IMR-90 (cell line): Measurements from ENCODE around the gene ZFAND4. TPM values are rescaled to one million over a fixed set of nuclear protein-coding genes. Genes with fewer than 3 reads are reported as not detected.

Experiments
- ATAC-seq: fragments of 200-7000 bp; cut with Tn5 transposase; 2 replicates; pipeline ENCODE4 v1.9.1; 2020; ENCODE audit warnings: low read depth, mild to moderate bottlenecking, moderate library complexity
- BruUV-seq: library from RNA; stranded (reverse); fragments of 400-500 nt; replicated peaks from 2 replicates; lab custom pipeline; 2021; lab: Mats Ljungman, UMichigan
- CTCF ChIA-PET: fragments of 300-600 bp; formaldehyde crosslinking; extraction: SDS; loops from one replicate; lab custom pipeline; 2021; ENCODE audit warnings: antibody characterized with exemption; lab: Yijun Ruan, JAX
- POLR2A ChIA-PET: fragments of 300-600 bp; sonication (Branson Sonifier 250); formaldehyde crosslinking; loops from one replicate; lab custom pipeline; 2022; ENCODE audit warnings: antibody characterized with exemption; ENCODE audit not compliant: unreplicated experiment; lab: Charles Lee
- DNase-seq: peaks from one replicate; pipeline ENCODE4 v3.0.0; 2013
- H2AFZ ChIP-seq: replicated peaks from 2 replicates; pipeline ENCODE3; 2013; ENCODE audit warnings: low read length, mild to moderate bottlenecking; ENCODE audit not compliant: poor library complexity
- H2AK5ac ChIP-seq: 2 replicates; pipeline ENCODE4 v1.6.1; 2013; ENCODE audit warnings: low read depth, low read length, inconsistent platforms
- H2AK9ac ChIP-seq: replicated peaks from 2 replicates; pipeline ENCODE3; 2013; ENCODE audit warnings: mild to moderate bottlenecking, low read depth, low read length, moderate library complexity; ENCODE audit not compliant: poor library complexity
- H2BK120ac ChIP-seq: 2 replicates; pipeline ENCODE4 v1.6.1; 2013; ENCODE audit warnings: low read depth, low read length, inconsistent platforms
- H2BK15ac ChIP-seq: 3 replicates; pipeline ENCODE4 v1.6.1; 2013; ENCODE audit warnings: low read depth, low read length, inconsistent platforms
- H2BK20ac ChIP-seq: 2 replicates; pipeline ENCODE4 v1.6.1; 2013; ENCODE audit warnings: low read depth, mild to moderate bottlenecking, inconsistent platforms, low read length, moderate library complexity
- H2BK5ac ChIP-seq: 2 replicates; pipeline ENCODE4 v1.6.1; 2013; ENCODE audit warnings: mild to moderate bottlenecking, low read depth, low read length, inconsistent platforms; ENCODE audit not compliant: poor library complexity, severe bottlenecking
- H3K14ac ChIP-seq: replicated peaks from 2 replicates; pipeline ENCODE4 v1.6.1; 2013; ENCODE audit warnings: low read depth, low read length, inconsistent platforms
- H3K18ac ChIP-seq: 2 replicates; pipeline ENCODE4 v1.6.1; 2013; ENCODE audit warnings: low read depth, low read length, control low read depth
- H3K23ac ChIP-seq: 2 replicates; pipeline ENCODE4 v1.6.1; 2013; ENCODE audit warnings: low read depth, low read length, inconsistent platforms
- H3K27ac ChIP-seq: 2 replicates; pipeline ENCODE4 v1.5.1; 2013; ENCODE audit warnings: mild to moderate bottlenecking, control low read depth, low read length; ENCODE audit not compliant: insufficient read depth
- H3K27me3 ChIP-seq: 2 replicates; pipeline ENCODE4 v1.6.1; 2013; ENCODE audit warnings: low read length; ENCODE audit not compliant: control insufficient read depth, insufficient read depth
- H3K36me3 ChIP-seq: 2 replicates; pipeline ENCODE4 v1.6.1; 2013; ENCODE audit warnings: low read length, mixed read lengths; ENCODE audit not compliant: control insufficient read depth, insufficient read depth
- H3K4ac ChIP-seq: 2 replicates; pipeline ENCODE4 v1.6.1; 2013; ENCODE audit warnings: low read depth, low read length, inconsistent platforms
- H3K4me1 ChIP-seq: 2 replicates; pipeline ENCODE4 v1.6.1; 2013; ENCODE audit warnings: low read length, mixed read lengths; ENCODE audit not compliant: control insufficient read depth, insufficient read depth
- H3K4me2 ChIP-seq: 2 replicates; pipeline ENCODE4 v1.6.1; 2013; ENCODE audit warnings: low read depth, mild to moderate bottlenecking, control low read depth, low read length, moderate library complexity
- H3K4me3 ChIP-seq: 2 replicates; pipeline ENCODE4 v1.5.1; 2013; ENCODE audit warnings: low read depth, mild to moderate bottlenecking, control low read depth, low read length, moderate library complexity; ENCODE audit not compliant: insufficient read depth
- H3K56ac ChIP-seq: 2 replicates; pipeline ENCODE4 v1.6.1; 2013; ENCODE audit warnings: low read length, inconsistent platforms; ENCODE audit not compliant: insufficient read depth; ENCODE audit errors: extremely low read depth
- H3K79me1 ChIP-seq, 2 experiments: 2 replicates each; pipeline ENCODE4 v1.6.1; 2013; ENCODE audit warnings: low read length in 2 of 2, inconsistent platforms in 1 of 2, low read depth in 1 of 2
- H3K9ac ChIP-seq: 2 replicates; pipeline ENCODE4 v1.6.1; 2013; ENCODE audit warnings: low read depth, low read length, control low read depth
- H3K9me1 ChIP-seq: 2 replicates; pipeline ENCODE4 v1.6.1; 2013; ENCODE audit warnings: low read length, inconsistent platforms; ENCODE audit not compliant: insufficient read depth
- H3K9me3 ChIP-seq: 2 replicates; pipeline ENCODE4 v1.6.1; 2013; ENCODE audit warnings: low read length; ENCODE audit not compliant: control insufficient read depth, insufficient read depth
- H4K20me1 ChIP-seq: 2 replicates; pipeline ENCODE4 v1.6.1; 2013; ENCODE audit warnings: low read length, inconsistent platforms; ENCODE audit not compliant: insufficient read depth
- H4K5ac ChIP-seq: 2 replicates; pipeline ENCODE4 v1.6.1; 2013; ENCODE audit warnings: mild to moderate bottlenecking, low read depth, low read length, control low read depth
- H4K8ac ChIP-seq, 2 experiments: 2 replicates each; pipeline ENCODE4 v1.6.1; 2013; ENCODE audit warnings: low read depth in 2 of 2, low read length in 2 of 2, control low read depth in 1 of 2, inconsistent platforms in 1 of 2
- H4K91ac ChIP-seq: 2 replicates; pipeline ENCODE4 v1.6.1; 2013; ENCODE audit warnings: low read depth, low read length, inconsistent platforms; ENCODE audit not compliant: insufficient read depth
- MAFK ChIP-seq: IDR thresholded peaks from 2 replicates; pipeline ENCODE4 v1.6.1; 2012; ENCODE audit warnings: low read depth, low read length, improper control_type of control experiment
- POLR2A ChIP-seq: IDR thresholded peaks from 2 replicates; pipeline ENCODE4 v1.6.1; 2012; ENCODE audit warnings: mild to moderate bottlenecking, low read depth, low read length
- WGBS, 2 experiments: methylation state at CpG; one replicate each; pipeline versions ENCODE4 v1.1.5 to v1.1.7; 2013; ENCODE audit warnings: missing lambda C conversion rate in 2 of 2; ENCODE audit not compliant: insufficient read length in 1 of 2; ENCODE audit errors: extremely low coverage in 2 of 2; 5-methylcytosine and 5-hydroxymethylcytosine counted together
- dilution Hi-C: fragments of 300-500 bp; cut with HindIII; formaldehyde crosslinking; loops from one replicate; pipeline ENCODE4 v1.14.3; 2018; ENCODE audit warnings: low sequenced_read_pairs; ENCODE audit not compliant: unreplicated experiment
- in situ Hi-C: fragments of 300-500 bp; cut with MboI; formaldehyde crosslinking; loops from 3 replicates; pipeline ENCODE4 v1.14.3; 2019; ENCODE audit warnings: low sequenced_read_pairs, inconsistent platforms, mixed read lengths
- intact Hi-C: fragments of 100-400 bp; cut with micrococcal nuclease; formaldehyde crosslinking; loops from 2 replicates; pipeline ENCODE4 v1.10.0; 2022
- polyA plus RNA-seq, 3 experiments: library from polyadenylated mRNA; depleted of rRNA; stranded (reverse); fragments of >200 nt; gene quantifications; 2 replicates each; pipeline ENCODE4 v1.2.3, GENCODE V29; 2012; ENCODE audit warnings: low replicate concordance in 1 of 3
- total RNA-seq: library from RNA; depleted of rRNA; stranded (reverse); fragments of >200 nt; gene quantifications from 2 replicates; pipeline ENCODE4 v1.2.3, GENCODE V29; 2012

The ZFAND4 gene
- total and polyA plus RNA-seq, 2 of the 4 experiments (the other 2 are of a cell fraction): 2.0 to 3.4 TPM

- Histone ChIP-seq H3K9ac (no peak overlapping the region), H3K4me1 (no peaks in the 10 kb centered on the region), H3K4me3 (no peak overlapping the region), H3K9me1 (no peaks in the 10 kb centered on the region), H2AFZ (no peak overlapping the region), H2BK5ac (no peak overlapping the region), H4K8ac (no peak overlapping the region), H3K79me1 (no peaks in the 10 kb centered on the region), H2BK20ac (no peak overlapping the region), H2AK5ac (no peak overlapping the region), H2BK15ac (no peak overlapping the region), H4K5ac (no peak overlapping the region), H4K91ac (no peak overlapping the region), H3K14ac (no peak overlapping the region), H3K27ac (no peak overlapping the region), H2AK9ac (no peak overlapping the region), H3K23ac (no peak overlapping the region), H2BK120ac (no peak overlapping the region), H4K20me1 (no peaks in the 10 kb centered on the region), H3K36me3 (no peaks in the 10 kb centered on the region), H3K56ac (no peak overlapping the region), H3K4me2 (no peak overlapping the region), H3K4ac (no peak overlapping the region), H3K18ac (no peak overlapping the region), H3K27me3 (no peaks in the 10 kb centered on the region), H3K9me3 (no peaks in the 10 kb centered on the region)
- no CpG with 5 or more reads among the region's 1 CpG for WGBS, 2 experiments
- BruUV-seq: no TSS peak
- POLR2A ChIA-PET: no interaction called here
- no peak for ATAC-seq
- dilution Hi-C loops: no loop called here
- in situ Hi-C loops: no loop called here
- intact Hi-C loops: no loop called here
- no peak for DNase-seq
- CTCF ChIA-PET: no interaction called here
- peak; percentile 37; the same call in 1 of the 2 replicates for TF ChIP-seq MAFK
- TF ChIP-seq POLR2A: no peak
Observed at GRCh38 chr10:45644527-45644926, 28.0 kb downstream of the ZFAND4 start.
